ENCODE data around the gene UACA. TPM values are rescaled to one million over a fixed set of nuclear protein-coding genes. Genes with fewer than 3 reads are reported as not detected.
"Not testable (repeated sequence)": the region's sequence is repeated elsewhere in the genome, so short reads cannot be mapped to it uniquely, and the experiment has no call there.

The UACA gene
- polyA plus RNA-seq, 1 of the 3 experiments (the other 2 are of a cell fraction) = 35.9 TPM

GRCh38 chr15:70806992-70807712 lies 43.8 kb upstream of the UACA start (continued):
- no peak for TF ChIP-seq ZBTB33 (IDR thresholded peaks at IDR 0.05; ENCODE audit: borderline replicate concordance, low read depth)
- no peak for TF ChIP-seq GABPA (IDR thresholded peaks at IDR 0.05; ENCODE audit: low read depth)
- no peak for TF ChIP-seq CTCF (IDR thresholded peaks at IDR 0.05)
- no peak for TF ChIP-seq EP300 (IDR thresholded peaks at IDR 0.05; ENCODE audit: borderline replicate concordance in 1 of 2, low read depth in 1 of 2, low read length in 1 of 2)
- no peak for TF ChIP-seq TCF12 (IDR thresholded peaks at IDR 0.05)
- no peak for TF ChIP-seq RFX5 (IDR thresholded peaks at IDR 0.05; ENCODE audit: low read length)
- TF ChIP-seq SIN3A (IDR thresholded peaks at IDR 0.05; ENCODE audit: borderline replicate concordance, low read depth, low read length) = no peak

GRCh38 chr15:70804388-70804787 lies 41.0 kb upstream of the UACA start:
- H3K79me2 ChIP-seq (ENCODE audit: insufficient read depth); H3K9me3 ChIP-seq; H3K9me2 ChIP-seq; H2AFZ ChIP-seq (ENCODE audit: low read depth); H3K9ac ChIP-seq; H3K27ac ChIP-seq (ENCODE audit: low read depth in 2 of 2, low read length in 1 of 2); H4K20me1 ChIP-seq (ENCODE audit: insufficient read depth); POLR2A ChIA-PET; H3K36me3 ChIP-seq (replicated peaks in 1 of 2; ENCODE audit: control insufficient read depth in 1 of 2, insufficient read depth in 2 of 2, low read length in 1 of 2); H3K27me3 ChIP-seq (ENCODE audit: insufficient read depth); H3K4me3 ChIP-seq (ENCODE audit: low read depth in 2 of 2, low read length in 1 of 2); DNase-seq; H3K4me2 ChIP-seq: not testable (repeated sequence)
- 97% methylated on average over 5 of the region's 9 CpGs for WGBS (ENCODE audit: low lambda C conversion rate)
- peaks cover 0 to 41% of the 10 kb centered on the region in 2 experiments; a peak in 3 of 4 replicates for H3K4me1 ChIP-seq (ENCODE audit: control insufficient read depth in 1 of 2, insufficient read depth in 2 of 2, low read depth in 1 of 2, low read length in 1 of 2)
- H3F3A ChIP-seq (replicated peaks; ENCODE audit: insufficient read depth) = peaks cover 51% of the 10 kb centered on the region
- CTCF ChIA-PET = interaction anchor here (1.5 kb wide), 1 partner anchor 21 kb away, joined by 6 read pairs; no protein-coding TSS in a partner anchor

GRCh38 chr15:70802629-70803028 lies 39.3 kb upstream of the UACA start:
- no peak for DNase-seq
- Histone ChIP-seq H3K4me1 (ENCODE audit: control insufficient read depth in 1 of 2, insufficient read depth in 2 of 2, low read depth in 1 of 2, low read length in 1 of 2) (peaks cover 0 to 44% of the 10 kb centered on the region in 2 experiments; a peak in 3 of 4 replicates), H3K36me3 (replicated peaks in 1 of 2; ENCODE audit: control insufficient read depth in 1 of 2, insufficient read depth in 2 of 2, low read length in 1 of 2) (no peaks in the 10 kb centered on the region), H3K9me2 (no peaks in the 10 kb centered on the region), H3K79me2 (ENCODE audit: insufficient read depth) (peaks cover 3% of the 10 kb centered on the region; the same call in 1 of the 2 replicates), H2AFZ (ENCODE audit: low read depth) (no peak overlapping the region), H3K27ac (ENCODE audit: low read depth in 2 of 2, low read length in 1 of 2) (peak overlapping the region in 1 of 2 experiments; percentile 90; a peak in 2 of 4 replicates), H3F3A (replicated peaks; ENCODE audit: insufficient read depth) (peaks cover 52% of the 10 kb centered on the region), H3K9ac (peak overlapping the region; percentile 31; the same call in 1 of the 2 replicates), H3K9me3 (no peaks in the 10 kb centered on the region), H3K4me2 (peak overlapping the region; percentile 32; the same call in 1 of the 2 replicates), H3K27me3 (ENCODE audit: insufficient read depth) (no peaks in the 10 kb centered on the region), H4K20me1 (ENCODE audit: insufficient read depth) (no peaks in the 10 kb centered on the region), H3K4me3 (ENCODE audit: low read depth in 2 of 2, low read length in 1 of 2) (no peak overlapping the region)
- ChIA-PET POLR2A (no interaction called here), CTCF (no interaction called here)
- 34% methylated on average over 4 of the region's 4 CpGs for WGBS (ENCODE audit: low lambda C conversion rate)
- no peak; the same call in 1 of the 2 replicates for TF ChIP-seq RXRA (IDR thresholded peaks at IDR 0.05; ENCODE audit: borderline replicate concordance, low read depth)
- no peak for TF ChIP-seq CTCF (IDR thresholded peaks at IDR 0.05)
- no peak for TF ChIP-seq SIN3A (IDR thresholded peaks at IDR 0.05; ENCODE audit: borderline replicate concordance, low read depth, low read length)
- peak; percentile 72 for TF ChIP-seq FOSL2 (IDR thresholded peaks at IDR 0.05; ENCODE audit: borderline replicate concordance, low read depth)
- no peak for TF ChIP-seq GATA2 (CRISPR knock-in tag; IDR thresholded peaks at IDR 0.05)
- TF ChIP-seq MXI1 (IDR thresholded peaks at IDR 0.05; ENCODE audit: low read depth, low read length) = no peak
- TF ChIP-seq IRF3 (IDR thresholded peaks at IDR 0.05; ENCODE audit: low read depth, low read length) = no peak
- peak; percentile 60; the same call in 1 of the 2 replicates for TF ChIP-seq PBX3 (IDR thresholded peaks at IDR 0.05)
- TF ChIP-seq FOXM1 (IDR thresholded peaks at IDR 0.05; ENCODE audit: low read depth) = no peak
- TF ChIP-seq FOXJ3 (CRISPR knock-in tag; IDR thresholded peaks at IDR 0.05) = no peak
- no peak for TF ChIP-seq NRF1 (IDR thresholded peaks at IDR 0.05; ENCODE audit: low read depth, low read length)

All from SK-N-SH (cell line).